Neural crest cell (in vitro differentiated cells): Measurements from ENCODE around the gene OLIG2. TPM values are rescaled to one million over a fixed set of nuclear protein-coding genes. Genes with fewer than 3 reads are reported as not detected.

Experiments used
- DNase-seq: peaks from one replicate; pipeline ENCODE4 v3.0.0; 2021; ENCODE audit warnings: low read depth, mixed read lengths, low spot score
- H3K27ac Mint-ChIP-seq: one replicate; pipeline ENCODE4 v1.8.0; 2021; ENCODE audit warnings: mild to moderate bottlenecking, mixed read lengths; ENCODE audit not compliant: unreplicated experiment
- H3K27me3 Mint-ChIP-seq: 2 replicates; pipeline ENCODE4 v1.8.0; 2021; ENCODE audit warnings: low read depth, mild to moderate bottlenecking, mixed read lengths
- H3K36me3 Mint-ChIP-seq: 2 replicates; pipeline ENCODE4 v1.8.0; 2021; ENCODE audit warnings: low read depth, mild to moderate bottlenecking, mixed read lengths
- H3K4me1 Mint-ChIP-seq: 2 replicates; pipeline ENCODE4 v1.8.0; 2021; ENCODE audit warnings: mixed read lengths
- H3K4me3 Mint-ChIP-seq: one replicate; pipeline ENCODE4 v1.8.0; 2021; ENCODE audit warnings: mild to moderate bottlenecking, mixed read lengths
- H3K9me3 Mint-ChIP-seq: 2 replicates; pipeline ENCODE4 v1.8.0; 2021; ENCODE audit warnings: mixed read lengths
- total RNA-seq: library from RNA; stranded (reverse); gene quantifications from 2 replicates; pipeline ENCODE4 v1.2.1, GENCODE V29; 2021
- TF ChIP-seq, protein P1 (sequence below): fragments of 200-600 bp; sonication (generic); conservative IDR thresholded peaks from 2 replicates; pipeline ENCODE4 v1.5.0; 2021; ENCODE audit warnings: antibody characterized with exemption, mild to moderate bottlenecking

Gene OLIG2
- total RNA-seq, 1 donor from 2014 or later = 5.4 TPM

DNA sequence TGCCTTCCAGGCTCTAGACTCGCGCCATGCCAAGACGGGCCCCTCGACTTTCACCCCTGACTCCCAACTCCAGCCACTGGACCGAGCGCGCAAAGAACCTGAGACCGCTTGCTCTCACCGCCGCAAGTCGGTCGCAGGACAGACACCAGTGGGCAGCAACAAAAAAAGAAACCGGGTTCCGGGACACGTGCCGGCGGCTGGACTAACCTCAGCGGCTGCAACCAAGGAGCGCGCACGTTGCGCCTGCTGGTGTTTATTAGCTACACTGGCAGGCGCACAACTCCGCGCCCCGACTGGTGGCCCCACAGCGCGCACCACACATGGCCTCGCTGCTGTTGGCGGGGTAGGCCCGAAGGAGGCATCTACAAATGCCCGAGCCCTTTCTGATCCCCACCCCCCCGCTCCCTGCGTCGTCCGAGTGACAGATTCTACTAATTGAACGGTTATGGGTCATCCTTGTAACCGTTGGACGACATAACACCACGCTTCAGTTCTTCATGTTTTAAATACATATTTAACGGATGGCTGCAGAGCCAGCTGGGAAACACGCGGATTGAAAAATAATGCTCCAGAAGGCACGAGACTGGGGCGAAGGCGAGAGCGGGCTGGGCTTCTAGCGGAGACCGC lies 2.0 kb upstream of the OLIG2 start:
- H3K4me3 Mint-ChIP-seq = peak overlapping the region; percentile 63
- peaks cover 5% of the 10 kb centered on the region for H3K36me3 Mint-ChIP-seq
- no peak for DNase-seq
- H3K4me1 Mint-ChIP-seq = peaks cover 48% of the 10 kb centered on the region
- H3K27ac Mint-ChIP-seq = no peak overlapping the region
- TF ChIP-seq, protein P1, sequence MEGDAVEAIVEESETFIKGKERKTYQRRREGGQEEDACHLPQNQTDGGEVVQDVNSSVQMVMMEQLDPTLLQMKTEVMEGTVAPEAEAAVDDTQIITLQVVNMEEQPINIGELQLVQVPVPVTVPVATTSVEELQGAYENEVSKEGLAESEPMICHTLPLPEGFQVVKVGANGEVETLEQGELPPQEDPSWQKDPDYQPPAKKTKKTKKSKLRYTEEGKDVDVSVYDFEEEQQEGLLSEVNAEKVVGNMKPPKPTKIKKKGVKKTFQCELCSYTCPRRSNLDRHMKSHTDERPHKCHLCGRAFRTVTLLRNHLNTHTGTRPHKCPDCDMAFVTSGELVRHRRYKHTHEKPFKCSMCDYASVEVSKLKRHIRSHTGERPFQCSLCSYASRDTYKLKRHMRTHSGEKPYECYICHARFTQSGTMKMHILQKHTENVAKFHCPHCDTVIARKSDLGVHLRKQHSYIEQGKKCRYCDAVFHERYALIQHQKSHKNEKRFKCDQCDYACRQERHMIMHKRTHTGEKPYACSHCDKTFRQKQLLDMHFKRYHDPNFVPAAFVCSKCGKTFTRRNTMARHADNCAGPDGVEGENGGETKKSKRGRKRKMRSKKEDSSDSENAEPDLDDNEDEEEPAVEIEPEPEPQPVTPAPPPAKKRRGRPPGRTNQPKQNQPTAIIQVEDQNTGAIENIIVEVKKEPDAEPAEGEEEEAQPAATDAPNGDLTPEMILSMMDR = no peak
- H3K27me3 Mint-ChIP-seq = peaks cover 91% of the 10 kb centered on the region
- no peaks in the 10 kb centered on the region for H3K9me3 Mint-ChIP-seq

DNA sequence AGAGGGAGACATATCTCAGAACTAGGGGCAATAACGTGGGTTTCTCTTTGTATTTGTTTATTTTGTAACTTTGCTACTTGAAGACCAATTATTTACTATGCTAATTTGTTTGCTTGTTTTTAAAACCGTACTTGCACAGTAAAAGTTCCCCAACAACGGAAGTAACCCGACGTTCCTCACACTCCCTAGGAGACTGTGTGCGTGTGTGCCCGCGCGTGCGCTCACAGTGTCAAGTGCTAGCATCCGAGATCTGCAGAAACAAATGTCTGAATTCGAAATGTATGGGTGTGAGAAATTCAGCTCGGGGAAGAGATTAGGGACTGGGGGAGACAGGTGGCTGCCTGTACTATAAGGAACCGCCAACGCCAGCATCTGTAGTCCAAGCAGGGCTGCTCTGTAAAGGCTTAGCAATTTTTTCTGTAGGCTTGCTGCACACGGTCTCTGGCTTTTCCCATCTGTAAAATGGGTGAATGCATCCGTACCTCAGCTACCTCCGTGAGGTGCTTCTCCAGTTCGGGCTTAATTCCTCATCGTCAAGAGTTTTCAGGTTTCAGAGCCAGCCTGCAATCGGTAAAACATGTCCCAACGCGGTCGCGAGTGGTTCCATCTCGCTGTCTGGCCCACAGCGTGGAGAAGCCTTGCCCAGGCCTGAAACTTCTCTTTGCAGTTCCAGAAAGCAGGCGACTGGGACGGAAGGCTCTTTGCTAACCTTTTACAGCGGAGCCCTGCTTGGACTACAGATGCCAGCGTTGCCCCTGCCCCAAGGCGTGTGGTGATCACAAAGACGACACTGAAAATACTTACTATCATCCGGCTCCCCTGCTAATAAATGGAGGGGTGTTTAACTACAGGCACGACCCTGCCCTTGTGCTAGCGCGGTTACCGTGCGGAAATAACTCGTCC lies 1.3 kb upstream of the OLIG2 start:
- Mint-ChIP-seq H3K4me1 (peaks cover 41% of the 10 kb centered on the region), H3K27ac (no peak overlapping the region), H3K36me3 (peaks cover 2% of the 10 kb centered on the region), H3K27me3 (peaks cover 91% of the 10 kb centered on the region), H3K9me3 (no peaks in the 10 kb centered on the region), H3K4me3 (peak overlapping the region; percentile 87)
- TF ChIP-seq, protein P1 = no peak
- DNase-seq = no peak

DNA sequence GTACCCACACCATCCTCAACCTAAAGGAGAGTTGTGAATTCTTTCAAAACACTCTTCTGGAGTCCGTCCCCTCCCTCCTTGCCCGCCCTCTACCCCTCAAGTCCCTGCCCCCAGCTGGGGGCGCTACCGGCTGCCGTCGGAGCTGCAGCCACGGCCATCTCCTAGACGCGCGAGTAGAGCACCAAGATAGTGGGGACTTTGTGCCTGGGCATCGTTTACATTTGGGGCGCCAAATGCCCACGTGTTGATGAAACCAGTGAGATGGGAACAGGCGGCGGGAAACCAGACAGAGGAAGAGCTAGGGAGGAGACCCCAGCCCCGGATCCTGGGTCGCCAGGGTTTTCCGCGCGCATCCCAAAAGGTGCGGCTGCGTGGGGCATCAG lies 638 bp upstream of the OLIG2 start:
- Mint-ChIP-seq H3K27me3 (peaks cover 94% of the 10 kb centered on the region), H3K27ac (no peak overlapping the region), H3K4me3 (peak overlapping the region; percentile 87), H3K4me1 (peaks cover 39% of the 10 kb centered on the region), H3K36me3 (peaks cover 2% of the 10 kb centered on the region), H3K9me3 (no peaks in the 10 kb centered on the region)
- DNase-seq = peak; percentile 52
- TF ChIP-seq, protein P1 = peak; percentile 49

DNA sequence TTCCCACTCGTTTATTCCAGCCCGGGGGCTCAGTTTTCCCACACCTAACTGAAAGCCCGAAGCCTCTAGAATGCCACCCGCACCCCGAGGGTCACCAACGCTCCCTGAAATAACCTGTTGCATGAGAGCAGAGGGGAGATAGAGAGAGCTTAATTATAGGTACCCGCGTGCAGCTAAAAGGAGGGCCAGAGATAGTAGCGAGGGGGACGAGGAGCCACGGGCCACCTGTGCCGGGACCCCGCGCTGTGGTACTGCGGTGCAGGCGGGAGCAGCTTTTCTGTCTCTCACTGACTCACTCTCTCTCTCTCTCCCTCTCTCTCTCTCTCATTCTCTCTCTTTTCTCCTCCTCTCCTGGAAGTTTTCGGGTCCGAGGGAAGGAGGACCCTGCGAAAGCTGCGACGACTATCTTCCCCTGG lies 716 bp downstream of the OLIG2 start:
- Mint-ChIP-seq H3K4me1 (peaks cover 34% of the 10 kb centered on the region), H3K4me3 (peak overlapping the region; percentile 87), H3K9me3 (no peaks in the 10 kb centered on the region), H3K27ac (no peak overlapping the region), H3K36me3 (peaks cover 2% of the 10 kb centered on the region), H3K27me3 (peaks cover 94% of the 10 kb centered on the region)
- TF ChIP-seq, protein P1 = no peak
- DNase-seq = no peak

DNA sequence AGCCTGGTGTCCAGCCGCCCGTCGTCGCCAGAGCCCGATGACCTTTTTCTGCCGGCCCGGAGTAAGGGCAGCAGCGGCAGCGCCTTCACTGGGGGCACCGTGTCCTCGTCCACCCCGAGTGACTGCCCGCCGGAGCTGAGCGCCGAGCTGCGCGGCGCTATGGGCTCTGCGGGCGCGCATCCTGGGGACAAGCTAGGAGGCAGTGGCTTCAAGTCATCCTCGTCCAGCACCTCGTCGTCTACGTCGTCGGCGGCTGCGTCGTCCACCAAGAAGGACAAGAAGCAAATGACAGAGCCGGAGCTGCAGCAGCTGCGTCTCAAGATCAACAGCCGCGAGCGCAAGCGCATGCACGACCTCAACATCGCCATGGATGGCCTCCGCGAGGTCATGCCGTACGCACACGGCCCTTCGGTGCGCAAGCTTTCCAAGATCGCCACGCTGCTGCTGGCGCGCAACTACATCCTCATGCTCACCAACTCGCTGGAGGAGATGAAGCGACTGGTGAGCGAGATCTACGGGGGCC lies 1.2 kb downstream of the OLIG2 start:
- DNase-seq = no peak
- peaks cover 34% of the 10 kb centered on the region for H3K4me1 Mint-ChIP-seq

More for the DNA sequence above, 1.2 kb downstream of the OLIG2 start:
- H3K9me3 Mint-ChIP-seq = no peaks in the 10 kb centered on the region
- H3K4me3 Mint-ChIP-seq = peak overlapping the region; percentile 87
- no peak overlapping the region for H3K27ac Mint-ChIP-seq
- peaks cover 2% of the 10 kb centered on the region for H3K36me3 Mint-ChIP-seq
- TF ChIP-seq, protein P1 = no peak
- H3K27me3 Mint-ChIP-seq = peaks cover 94% of the 10 kb centered on the region
